Activated CD4-positive, alpha-beta T cell treated with anti-CD3 and anti-CD28 coated beads, Interleukin-2, amount 50 U/mL, for 4 hours (primary cell): ENCODE measurements around the gene ARMC12.

Experiments used
- DNase-seq, 2 experiments: peaks; one replicate each; pipeline ENCODE4 v3.0.0-alpha.2; 2020

ARMC12 gene

DNA sequence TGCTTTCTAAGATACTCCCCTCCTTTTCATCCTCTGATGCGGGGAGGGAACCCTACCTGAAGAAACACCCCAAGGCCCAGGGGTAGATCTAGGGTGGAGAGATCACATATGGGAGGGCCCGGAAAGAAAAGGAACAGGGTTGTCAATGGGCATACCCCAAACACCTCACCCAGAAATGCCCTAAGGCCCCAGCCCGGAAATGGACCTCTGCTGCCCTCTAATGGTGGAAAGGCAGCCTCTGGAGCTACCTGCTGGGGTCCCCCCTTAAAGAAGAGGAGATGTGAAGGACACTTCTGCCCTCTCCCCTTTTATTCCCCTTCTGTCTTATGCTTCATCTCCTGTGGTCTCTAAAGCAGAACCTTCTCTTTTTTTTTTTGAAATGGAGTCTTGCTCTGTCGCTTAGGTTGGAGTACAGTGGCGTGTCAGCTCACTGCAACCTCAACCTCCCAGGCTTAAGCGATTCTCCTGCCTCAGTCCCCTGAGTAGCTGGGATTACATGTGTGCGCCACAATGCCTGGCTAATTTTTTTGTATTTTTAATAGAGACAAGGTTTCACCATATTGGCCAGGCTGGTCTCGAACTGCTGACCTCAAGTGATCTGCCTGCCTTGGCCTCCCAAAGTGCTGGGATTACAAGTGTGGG, 458 bp upstream of the ARMC12 start:
- DNase-seq, result peak; percentile 83 to 89

DNA sequence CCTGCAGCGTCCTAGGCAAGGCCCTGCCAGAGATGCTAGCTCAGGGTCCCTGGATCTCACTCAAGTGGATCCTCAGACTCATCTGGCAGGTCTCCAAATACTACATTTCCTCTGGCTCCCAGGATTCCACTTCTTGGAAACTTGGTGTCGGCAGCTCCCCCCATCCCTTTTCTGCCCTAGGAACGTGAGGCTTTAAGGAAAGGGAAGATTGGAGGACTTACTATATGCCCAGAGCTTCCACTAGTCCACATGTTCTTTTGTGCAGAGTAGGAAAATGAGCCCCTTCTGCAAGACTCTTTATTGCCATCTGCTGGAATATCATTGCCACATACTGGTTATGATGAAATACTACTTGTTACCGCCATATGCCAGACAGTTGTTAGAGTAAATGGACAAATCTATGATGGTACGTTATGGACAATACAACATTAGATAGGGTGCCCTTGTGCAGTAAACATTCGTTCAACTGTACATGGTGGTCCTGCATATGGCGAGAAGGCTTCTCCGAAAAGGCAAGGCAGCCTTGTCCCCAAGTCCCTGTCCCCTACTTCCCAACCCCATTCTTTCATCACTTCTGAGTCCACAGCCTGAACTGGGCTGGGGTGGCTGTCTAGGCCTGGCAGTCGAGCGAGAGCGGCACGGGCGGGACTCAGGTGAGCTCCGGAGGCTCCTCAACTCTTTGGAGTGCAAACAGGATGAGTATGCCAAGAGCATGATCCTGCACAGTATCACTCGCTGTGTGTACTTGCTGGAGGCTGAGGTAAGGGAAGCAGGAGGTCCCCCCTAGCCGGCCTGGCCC, 780 bp downstream of the ARMC12 start:
- DNase-seq, result no peak

DNA sequence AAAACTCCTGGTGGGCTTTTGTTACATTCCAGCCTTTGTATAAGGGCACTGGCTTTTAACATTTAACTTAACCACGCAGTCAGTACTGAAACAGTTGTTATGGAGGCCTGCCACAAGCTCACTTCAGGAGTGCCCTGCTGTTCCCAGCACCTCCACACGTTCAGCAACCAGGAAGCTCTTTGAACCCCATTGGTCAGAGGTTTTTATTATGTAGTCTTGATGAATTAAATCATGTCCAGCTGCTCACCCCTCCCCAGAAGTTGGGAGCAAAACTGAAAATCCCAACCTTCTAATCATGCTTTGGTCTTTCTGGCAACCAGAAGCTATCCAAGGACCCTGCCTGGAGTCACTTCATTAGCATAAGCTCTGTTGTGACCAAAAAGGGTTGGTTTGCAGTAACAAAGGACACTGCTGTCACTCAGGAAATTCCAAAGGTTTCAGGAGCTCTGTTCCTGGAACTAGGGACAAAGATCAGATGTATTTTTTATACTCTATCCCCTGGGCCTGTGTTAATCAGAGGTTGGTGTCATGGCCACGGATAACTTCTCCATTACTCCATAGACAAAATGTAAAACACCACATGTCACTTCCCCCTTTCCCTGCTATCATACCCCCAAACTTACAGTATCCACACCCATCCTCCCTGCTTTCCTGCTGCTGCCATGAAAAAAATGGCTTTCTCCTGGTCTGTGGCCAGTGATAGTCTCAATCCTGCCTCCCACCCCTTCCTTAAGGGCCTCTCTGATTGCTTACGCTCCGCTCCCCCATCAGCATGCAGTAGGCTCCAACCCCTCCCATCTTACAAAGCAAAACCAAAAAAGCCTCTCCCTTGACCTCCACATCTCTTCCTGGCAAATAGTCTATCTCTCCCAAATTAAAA, 3.1 kb downstream of the ARMC12 start:
- DNase-seq, result no peak

DNA sequence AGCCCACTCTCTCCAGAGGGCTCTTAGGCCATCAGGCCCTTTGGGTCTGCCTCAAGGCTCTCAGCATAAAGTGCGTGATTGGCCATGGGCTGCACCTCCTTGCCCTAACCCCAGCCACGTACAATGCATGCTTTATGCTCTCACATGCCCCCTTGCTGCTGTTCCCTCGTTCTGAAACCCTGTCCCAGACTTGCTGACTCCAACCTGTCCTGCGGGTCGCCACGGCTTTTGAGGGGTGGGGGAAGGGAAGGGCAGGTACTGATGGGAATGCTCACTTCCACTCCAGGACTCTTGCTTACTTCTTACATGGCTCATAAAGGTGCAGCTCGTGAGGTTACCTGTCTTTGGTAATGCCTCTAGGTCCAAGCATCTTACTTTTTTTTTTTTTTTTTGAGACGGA, 6.0 kb downstream of the ARMC12 start:
- no peak for DNase-seq

DNA sequence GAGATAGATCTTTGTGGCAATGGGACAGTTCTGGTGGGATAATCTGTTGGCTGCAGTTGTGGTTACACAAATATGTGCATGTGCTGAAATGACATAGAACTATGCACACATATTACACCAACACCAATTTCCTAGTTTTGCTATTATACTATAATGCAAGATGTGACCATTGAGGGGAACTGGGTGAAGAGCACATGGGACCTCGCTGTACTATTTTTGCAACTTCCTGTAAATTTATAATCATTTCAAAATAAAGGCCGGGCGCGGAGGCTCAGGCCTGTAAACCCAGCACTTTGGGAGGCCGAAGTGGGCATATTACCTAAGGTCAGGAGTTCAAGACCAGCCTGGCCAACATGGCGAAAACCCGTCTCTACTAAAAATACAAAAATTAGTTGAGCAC, 8.7 kb downstream of the ARMC12 start:
- no peak for DNase-seq

DNA sequence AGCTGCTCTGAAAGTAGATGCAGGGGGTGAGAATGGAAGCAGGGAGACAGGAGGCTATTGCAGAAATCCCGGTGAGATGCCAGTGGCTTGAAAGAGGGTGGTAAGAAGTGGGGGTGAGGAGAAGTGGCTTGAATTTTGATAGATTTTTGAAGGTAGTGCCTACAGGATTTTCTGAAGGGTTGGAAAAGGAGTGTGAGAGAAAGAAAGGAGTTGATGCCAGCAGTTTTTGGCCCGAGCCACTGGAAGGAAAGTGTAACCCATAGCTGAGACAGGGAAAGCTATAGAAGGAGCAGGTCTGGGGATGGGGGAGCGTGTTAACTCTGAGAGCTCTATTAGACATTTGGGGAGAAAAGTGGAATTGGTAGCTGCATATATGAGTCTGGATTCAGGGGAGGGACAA, 9.7 kb downstream of the ARMC12 start:
- no peak for DNase-seq

DNA sequence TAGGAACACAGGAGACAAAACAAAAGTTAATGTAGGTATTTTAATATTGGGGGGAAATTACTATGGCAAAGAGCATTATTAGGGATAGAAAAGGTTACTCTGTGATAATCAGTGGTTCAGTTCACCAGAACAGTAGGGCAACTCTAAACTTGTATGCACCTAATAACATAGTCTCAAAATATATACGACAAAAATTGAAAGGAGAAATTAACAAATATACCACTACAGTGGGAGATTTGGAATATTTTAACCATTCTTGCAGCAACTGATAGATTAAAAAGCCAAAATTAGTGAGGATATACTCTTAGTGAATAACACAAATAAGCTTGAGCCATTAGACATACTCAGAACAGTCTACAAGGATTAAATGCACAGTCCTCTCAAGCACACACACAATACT, 11.0 kb downstream of the ARMC12 start:
- DNase-seq, result no peak

DNA sequence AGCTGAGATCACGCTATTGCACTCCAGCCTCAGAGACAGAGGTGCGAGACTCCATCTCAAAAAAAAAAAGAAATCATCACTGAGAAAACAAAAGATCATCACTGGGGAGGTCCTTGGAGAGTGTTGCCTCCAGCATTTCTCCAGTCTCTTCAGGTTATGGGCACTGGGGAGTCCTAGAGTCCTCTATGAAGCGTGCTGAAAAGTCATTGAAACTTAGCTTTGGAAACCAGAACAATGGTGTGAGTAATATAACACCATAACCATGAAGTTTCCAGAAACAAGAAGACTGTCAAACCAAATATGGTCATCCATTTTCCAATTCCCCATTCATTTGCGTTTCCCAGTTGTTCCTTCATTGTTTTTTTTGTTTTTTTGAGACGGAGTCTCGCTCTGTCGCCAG, 13.7 kb downstream of the ARMC12 start:
- DNase-seq, result no peak

DNA sequence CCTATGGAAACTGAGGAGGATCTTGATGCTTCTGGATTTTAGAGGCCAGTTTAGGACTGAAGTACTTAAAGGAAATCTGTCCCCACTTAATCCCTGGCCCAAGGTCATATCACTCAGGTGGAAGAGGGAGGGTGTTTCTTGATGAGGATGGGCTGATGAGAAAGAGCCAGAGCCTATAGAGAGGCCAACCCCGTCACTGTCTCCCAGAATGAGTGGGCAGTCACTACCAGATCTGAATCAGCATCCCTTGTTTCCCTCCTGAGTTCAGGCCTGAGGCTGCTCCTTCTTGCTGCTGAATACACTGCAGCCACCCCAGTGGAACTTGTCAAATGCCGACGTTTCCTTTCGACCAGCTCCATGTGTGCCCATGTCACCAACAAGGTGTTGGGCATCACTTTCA, 14.8 kb downstream of the ARMC12 start:
- DNase-seq, result no peak

DNA sequence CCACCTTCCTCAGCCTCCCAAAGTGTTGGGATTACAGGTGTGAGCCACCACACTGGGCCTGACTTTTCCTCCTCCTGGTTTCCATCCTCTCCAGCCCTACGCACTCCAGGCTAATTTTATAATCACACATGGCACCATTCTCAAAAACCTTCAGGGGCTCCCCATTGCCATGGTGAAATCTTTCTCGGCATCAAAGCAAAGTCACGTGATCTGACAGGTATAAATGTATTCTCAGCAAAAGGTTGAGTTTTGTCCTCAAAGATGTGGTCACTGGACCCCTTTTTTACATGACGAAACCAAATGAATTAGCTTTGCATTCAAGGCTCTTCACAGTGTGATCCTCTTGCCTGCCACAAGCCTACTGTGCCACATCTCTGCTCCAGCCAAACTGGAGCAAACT, 15.5 kb downstream of the ARMC12 start:
- no peak for DNase-seq

DNA sequence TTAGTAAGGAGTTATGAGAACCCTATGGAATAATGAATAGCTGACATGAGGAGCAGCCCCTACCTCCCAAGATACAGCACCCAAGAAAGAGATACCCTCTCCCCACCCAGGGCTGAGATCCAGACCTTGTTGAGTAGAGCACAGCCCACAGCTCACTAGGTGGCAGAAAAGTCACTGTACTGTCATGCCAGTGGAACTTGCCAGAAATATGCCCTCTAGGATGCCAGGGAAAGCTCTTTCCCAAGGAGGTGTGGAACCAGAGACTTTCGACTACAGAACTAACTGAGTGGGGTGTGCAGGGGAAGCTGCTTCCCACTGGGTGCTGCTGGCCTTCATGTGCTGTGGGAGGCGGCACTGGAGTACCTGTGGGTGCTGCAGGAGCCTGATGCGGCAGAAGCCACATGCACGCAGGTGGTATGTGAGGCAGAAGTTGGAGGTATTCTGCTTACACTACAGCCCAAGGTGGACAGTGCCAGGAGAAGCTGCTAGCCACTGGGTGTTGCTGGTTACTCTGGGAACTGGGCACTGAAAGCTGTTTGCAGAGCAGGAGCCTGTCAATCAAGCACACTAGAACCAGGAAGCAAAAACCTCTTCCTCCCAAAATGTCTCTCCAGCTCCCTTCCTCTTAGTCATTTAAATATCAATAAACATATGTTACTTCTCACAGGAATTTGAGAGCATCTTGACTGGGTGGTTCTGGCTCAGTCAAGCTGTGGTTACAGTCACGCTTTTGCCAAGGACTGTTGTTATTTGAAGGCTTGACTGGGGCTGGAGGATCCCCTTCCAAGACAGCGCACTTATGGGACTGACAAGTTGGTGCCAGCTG, 17.8 kb downstream of the ARMC12 start:
- DNase-seq, result no peak

DNA sequence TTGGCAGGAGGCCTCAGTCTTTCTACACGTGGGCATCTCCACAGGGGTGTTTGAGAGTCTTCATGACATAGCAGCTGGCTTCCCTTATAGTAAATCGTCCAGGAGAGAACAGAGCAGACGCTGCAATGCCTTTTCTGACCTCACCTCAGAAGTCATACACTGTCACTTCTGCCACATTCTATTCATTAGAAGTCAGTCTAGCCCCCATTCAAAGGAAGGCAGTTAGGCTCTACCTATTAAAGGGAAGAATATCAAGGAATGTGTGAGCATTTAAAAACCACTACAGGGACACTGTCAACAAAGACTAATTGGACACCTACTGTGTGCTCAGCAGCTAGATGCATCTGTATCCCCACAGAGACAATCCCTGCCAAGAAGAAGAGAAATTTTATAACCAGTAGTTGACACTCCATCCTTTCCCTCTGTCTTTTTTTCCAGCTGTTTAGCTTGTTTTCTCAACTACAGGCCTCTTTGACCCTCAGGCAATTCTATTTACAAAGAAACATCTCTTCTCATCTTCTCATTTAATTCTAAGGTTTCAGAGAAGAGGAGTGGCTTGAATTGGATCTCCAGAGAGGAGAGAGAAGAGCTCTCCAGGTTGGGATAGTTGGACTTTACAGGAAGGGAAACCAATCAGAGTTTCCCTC, 18.6 kb downstream of the ARMC12 start:
- no peak for DNase-seq

DNA sequence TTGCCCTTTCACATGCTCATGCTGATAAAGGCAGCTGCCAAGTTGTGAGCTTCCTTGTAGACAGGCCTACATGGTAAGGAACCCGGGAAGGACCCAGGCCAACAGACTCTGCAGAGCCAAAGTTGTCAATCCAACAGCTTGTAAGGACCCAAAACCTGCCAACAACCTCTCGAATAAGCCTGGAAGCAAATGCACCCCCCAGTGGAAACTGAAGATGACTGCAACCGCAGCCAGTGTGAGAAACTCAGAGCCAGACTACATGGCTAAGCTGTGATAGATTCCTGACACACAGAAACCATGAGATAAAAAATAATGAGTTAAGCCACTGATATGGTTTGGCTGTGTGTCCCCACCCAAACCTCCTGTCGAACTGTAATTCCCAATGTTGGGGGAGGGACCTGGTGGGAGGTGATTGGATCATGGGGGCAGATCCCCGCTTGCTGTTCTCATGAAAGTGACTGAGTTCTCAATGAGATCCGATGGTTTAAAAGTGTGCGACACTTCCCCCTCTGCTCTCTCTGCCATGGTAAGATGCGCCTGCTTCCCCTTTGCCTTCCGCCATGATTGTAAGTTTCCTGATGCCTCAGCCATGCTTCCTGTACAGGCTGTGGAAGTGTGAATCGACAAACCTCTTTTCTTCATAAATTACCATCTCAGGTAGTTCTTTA, 20.8 kb downstream of the ARMC12 start:
- DNase-seq, result no peak

DNA sequence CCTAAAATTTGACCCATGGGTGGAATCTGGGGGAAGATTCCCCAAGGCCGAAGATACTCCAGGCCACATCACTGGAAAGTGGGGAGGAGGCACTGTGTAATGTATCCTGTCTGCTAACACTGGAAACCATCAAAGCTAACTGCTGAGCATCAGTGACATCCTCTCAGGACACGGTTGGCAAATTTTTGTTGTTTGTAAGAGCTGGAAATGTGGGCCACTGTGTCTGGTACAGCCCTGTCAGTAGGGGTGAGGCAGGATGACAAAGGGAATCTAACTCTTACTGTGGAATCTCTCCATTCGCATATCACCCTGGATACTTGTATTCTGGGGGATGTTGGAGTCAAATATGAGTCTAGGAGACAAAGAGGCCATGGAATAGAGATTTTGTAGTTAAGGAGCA, 22.6 kb downstream of the ARMC12 start:
- DNase-seq, result no peak

DNA sequence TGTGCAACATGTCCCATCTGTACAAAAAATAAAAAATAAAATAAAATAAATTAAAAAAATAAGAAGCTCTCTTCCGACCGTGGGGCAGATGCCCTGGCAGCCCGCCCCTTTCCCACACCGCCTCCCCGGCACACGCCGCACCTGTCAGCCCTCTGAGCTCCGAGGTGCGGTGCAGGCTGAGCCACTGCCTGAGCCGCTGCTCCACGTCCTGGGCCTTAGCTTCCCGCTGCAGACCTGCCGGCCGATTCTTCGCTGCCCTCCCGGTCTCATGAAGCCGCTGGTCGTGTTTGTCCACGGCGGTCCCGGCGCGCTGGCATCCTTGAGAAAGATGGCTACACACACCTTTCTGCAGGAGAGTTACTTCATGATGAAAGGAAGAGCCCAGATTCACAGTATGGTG, 28.9 kb downstream of the ARMC12 start:
- DNase-seq, result no peak

DNA sequence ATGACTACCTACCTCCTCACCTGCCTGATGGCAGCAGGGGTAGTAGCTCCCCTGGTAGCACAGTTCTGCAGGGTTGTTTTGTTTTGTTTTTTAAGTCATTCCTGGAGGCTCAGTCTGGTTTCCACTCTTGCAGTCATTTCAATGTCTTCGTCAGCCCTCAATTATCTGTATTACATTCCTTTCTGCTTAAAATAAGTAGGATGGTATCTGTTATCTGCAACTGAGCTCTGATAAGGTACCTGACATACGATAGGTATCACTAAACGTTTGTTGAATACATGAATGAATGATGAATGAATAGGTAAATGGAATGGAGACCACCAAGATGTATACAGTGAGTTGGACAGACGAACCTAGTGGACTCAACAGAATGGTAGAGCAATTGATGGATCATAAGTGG, 32.4 kb downstream of the ARMC12 start:
- no peak for DNase-seq

DNA sequence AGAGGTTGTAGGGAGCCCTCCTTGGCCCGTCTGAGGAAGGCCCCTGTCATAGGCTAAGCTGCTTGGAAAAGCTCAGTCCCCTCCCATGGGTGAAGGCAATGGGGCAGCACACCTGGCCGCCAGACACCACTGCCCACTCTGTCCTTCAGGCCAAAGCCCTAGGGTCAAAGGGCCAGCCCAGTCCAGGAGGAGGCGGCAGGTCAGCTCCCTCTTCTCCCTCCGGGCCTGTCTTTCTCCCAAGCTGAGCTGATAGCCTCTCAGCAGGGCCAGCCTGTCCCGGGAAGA, 34.5 kb downstream of the ARMC12 start:
- DNase-seq, result no peak

DNA sequence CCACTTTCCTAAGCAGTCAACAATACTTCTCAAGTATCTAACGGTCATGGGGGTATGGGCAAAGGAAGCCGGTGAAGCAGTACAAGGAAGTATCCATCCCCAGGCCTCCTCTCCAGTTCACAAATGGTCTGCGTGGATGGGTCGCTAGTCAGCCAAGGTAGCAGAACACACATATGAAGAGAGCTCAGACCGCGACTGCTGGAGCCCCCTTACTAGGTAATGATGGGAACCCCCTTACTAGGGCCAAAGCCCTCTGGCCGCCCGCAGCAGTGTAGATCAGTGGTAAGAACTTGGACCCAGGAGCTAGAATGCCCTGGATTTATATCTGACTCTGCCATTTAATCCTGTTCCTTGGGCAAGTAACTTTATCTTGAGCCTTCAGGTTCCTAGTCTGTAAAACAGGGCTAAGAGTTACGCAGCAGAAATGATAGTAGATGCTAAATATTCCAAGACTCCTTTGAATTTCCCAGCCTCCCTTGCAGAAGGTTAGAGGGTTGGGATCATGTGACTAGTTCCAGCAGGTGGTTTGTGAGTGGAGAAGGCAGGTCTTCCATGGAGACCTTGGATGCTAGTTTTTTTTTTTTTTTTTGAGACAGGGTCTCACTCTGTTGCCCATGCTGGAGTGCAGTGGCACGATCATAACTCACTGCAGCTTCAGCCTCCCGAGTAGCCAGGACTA, 37.4 kb downstream of the ARMC12 start:
- no peak for DNase-seq

DNA sequence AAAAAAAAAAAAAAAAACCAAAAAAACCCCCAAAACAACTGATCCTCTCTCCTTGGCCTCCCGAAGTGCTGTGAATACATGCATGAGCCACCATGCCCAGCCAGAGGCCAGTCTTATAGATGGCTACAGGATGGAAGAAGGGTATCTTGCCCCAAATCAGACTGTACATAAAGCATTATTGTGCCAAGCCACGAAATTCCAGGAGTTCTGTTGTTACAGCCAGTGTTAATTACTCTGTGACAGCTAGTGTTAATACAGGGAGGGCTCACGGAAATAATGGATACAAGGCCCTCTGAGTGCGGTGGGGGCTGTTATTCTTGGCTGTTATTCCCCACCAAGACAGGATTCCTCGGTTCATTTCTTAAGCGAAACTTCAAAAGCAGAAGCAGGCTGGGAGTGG, 38.2 kb downstream of the ARMC12 start:
- no peak for DNase-seq

DNA sequence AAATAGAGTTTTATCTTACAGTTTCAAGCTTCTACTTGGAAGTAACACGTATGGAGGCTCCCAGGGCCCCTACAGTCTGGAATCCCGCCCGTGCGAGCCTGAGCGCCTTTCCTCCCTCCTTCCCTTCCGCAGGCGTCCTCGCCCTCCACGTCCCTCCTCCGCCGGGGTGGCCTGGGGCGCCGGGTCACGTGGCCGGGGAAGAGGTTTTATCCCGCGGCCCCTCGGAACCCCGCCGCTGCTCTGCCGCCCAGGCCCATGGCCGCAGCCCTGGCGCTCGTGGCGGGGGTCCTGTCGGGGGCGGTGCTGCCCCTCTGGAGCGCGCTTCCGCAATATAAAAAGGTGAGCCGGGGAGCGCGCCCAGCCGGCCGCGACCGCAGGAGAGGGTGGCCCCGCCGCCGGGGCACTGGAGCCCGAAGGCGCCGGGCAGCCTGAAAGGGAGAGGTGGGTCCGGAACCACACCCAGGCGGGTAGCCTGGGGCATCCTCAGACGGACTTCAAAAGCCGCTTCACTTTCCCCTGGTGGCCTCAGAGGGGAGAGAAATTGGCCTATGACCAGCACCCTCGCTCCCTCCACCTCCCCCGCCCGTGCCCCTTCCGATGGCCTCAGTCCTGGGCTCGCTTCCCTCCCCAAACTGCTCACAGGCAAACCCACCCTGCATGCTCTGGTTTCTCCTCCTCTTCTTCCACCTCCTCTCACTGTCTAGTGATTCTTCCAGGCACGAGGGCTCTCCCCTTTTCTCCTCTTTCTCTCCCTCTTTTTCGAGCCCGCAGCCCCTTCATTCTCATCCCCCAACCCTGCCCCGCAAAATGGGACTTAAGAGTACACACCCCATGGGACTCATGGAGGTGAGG, 39.8 kb downstream of the ARMC12 start, which contains the start of gene CLPSL2:
Gene CLPSL2, plus strand, starts transcription at position 235 of the 852 bp plus-strand sequence. Its CDS starts 21 bp downstream, at position 256.
- no peak for DNase-seq
